Endothelial cell of hepatic sinusoid (primary cell): ENCODE measurements around the gene KRTAP1-1.

Experiments
- in situ Hi-C: cut with HindIII; loops from 2 replicates; pipeline ENCODE4 v1.10.0; 2017; ENCODE audit warnings: low sequenced_read_pairs

KRTAP1-1 gene

GRCh38 chr17:41013606-41014005 lies 27.6 kb downstream of the KRTAP1-1 start:
- in situ Hi-C loops: loop anchor here (10.0 kb wide), 1 partner anchor 201 kb away; no protein-coding TSS in a partner anchor

GRCh38 chr17:41013181-41013580 lies 28.1 kb downstream of the KRTAP1-1 start:
- in situ Hi-C loops: loop anchor here (10.0 kb wide), 1 partner anchor 202 kb away; no protein-coding TSS in a partner anchor

GRCh38 chr17:41012326-41013120 lies 28.7 kb downstream of the KRTAP1-1 start:
- in situ Hi-C loops: loop anchor here (10.0 kb wide), 1 partner anchor 202 kb away; no protein-coding TSS in a partner anchor

GRCh38 chr17:41010441-41010840 lies 30.8 kb downstream of the KRTAP1-1 start:
- in situ Hi-C loops: loop anchor here (10.0 kb wide), 1 partner anchor 204 kb away; no protein-coding TSS in a partner anchor

- in situ Hi-C loops: loop anchor here (10.0 kb wide), 1 partner anchor 205 kb away; no protein-coding TSS in a partner anchor
Observed at GRCh38 chr17:41009936-41010335, 31.3 kb downstream of the KRTAP1-1 start.

GRCh38 chr17:41009301-41009760 lies 31.9 kb downstream of the KRTAP1-1 start:
- in situ Hi-C loops: no loop called here

- in situ Hi-C loops: no loop called here
Observed at GRCh38 chr17:41008811-41009210, 32.4 kb downstream of the KRTAP1-1 start, which contains the start of gene KRTAP3-1. Gene KRTAP3-1 (minus strand): TSS chr17:41009128. CDS start chr17:41009074, 54 bp downstream.

GRCh38 chr17:41004397-41004796 lies 36.9 kb downstream of the KRTAP1-1 start:
- in situ Hi-C loops: no loop called here

- in situ Hi-C loops: no loop called here
Observed at GRCh38 chr17:41003926-41004325, 37.3 kb downstream of the KRTAP1-1 start.

GRCh38 chr17:41002814-41003213 lies 38.4 kb downstream of the KRTAP1-1 start:
- in situ Hi-C loops: no loop called here

- in situ Hi-C loops: no loop called here
Observed at GRCh38 chr17:41001795-41002194, 39.5 kb downstream of the KRTAP1-1 start.

GRCh38 chr17:40999563-40999962 lies 41.7 kb downstream of the KRTAP1-1 start, which contains the start of gene KRTAP3-2:
Gene KRTAP3-2 (minus strand): TSS chr17:40999906. CDS start chr17:40999853, 53 bp downstream.
- in situ Hi-C loops: loop anchor here (5.0 kb wide), 1 partner anchor 33 kb away; the partner anchor contains the start of genes KRTAP1-3 and KRTAP1-4

GRCh38 chr17:40997361-40997760 lies 43.9 kb downstream of the KRTAP1-1 start:
- in situ Hi-C loops: loop anchor here (5.0 kb wide), 1 partner anchor 35 kb away; the partner anchor contains the start of genes KRTAP1-3 and KRTAP1-4

- in situ Hi-C loops: loop anchor here (5.0 kb wide), 1 partner anchor 35 kb away; the partner anchor contains the start of genes KRTAP1-3 and KRTAP1-4
Observed at GRCh38 chr17:40996829-40997228, 44.4 kb downstream of the KRTAP1-1 start.

GRCh38 chr17:40995116-40995515 lies 46.1 kb downstream of the KRTAP1-1 start:
- in situ Hi-C loops: loop anchor here (5.0 kb wide), 1 partner anchor 37 kb away; the partner anchor contains the start of genes KRTAP1-3 and KRTAP1-4

- in situ Hi-C loops: no loop called here
Observed at GRCh38 chr17:40993839-40994238, 47.4 kb downstream of the KRTAP1-1 start, which contains the start of gene KRTAP3-3. Gene KRTAP3-3 (minus strand): TSS chr17:40994164. CDS start chr17:40994097, 67 bp downstream.

GRCh38 chr17:40993084-40993483 lies 48.2 kb downstream of the KRTAP1-1 start:
- in situ Hi-C loops: no loop called here

- in situ Hi-C loops: no loop called here
Observed at GRCh38 chr17:40992666-40993065, 48.6 kb downstream of the KRTAP1-1 start.
